ENCODE results near the gene BUD13. TPM values are rescaled to one million over a fixed set of nuclear protein-coding genes. Genes with fewer than 3 reads are reported as not detected.
A peak's percentile ranks its signal among the peaks of the same experiment; 100 is the strongest.
"Not testable (repeated sequence)": the region's sequence is repeated elsewhere in the genome, so short reads cannot be mapped to it uniquely, and the experiment has no call there.

The BUD13 gene, protein sequence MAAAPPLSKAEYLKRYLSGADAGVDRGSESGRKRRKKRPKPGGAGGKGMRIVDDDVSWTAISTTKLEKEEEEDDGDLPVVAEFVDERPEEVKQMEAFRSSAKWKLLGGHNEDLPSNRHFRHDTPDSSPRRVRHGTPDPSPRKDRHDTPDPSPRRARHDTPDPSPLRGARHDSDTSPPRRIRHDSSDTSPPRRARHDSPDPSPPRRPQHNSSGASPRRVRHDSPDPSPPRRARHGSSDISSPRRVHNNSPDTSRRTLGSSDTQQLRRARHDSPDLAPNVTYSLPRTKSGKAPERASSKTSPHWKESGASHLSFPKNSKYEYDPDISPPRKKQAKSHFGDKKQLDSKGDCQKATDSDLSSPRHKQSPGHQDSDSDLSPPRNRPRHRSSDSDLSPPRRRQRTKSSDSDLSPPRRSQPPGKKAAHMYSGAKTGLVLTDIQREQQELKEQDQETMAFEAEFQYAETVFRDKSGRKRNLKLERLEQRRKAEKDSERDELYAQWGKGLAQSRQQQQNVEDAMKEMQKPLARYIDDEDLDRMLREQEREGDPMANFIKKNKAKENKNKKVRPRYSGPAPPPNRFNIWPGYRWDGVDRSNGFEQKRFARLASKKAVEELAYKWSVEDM
- total RNA-seq (2014; rRNA removed; shearing (Covaris generic)), result 22.9 and 27.9 TPM in 2 replicates
- polyA plus RNA-seq (2015; cell fraction: cytosol; rRNA removed), result 20.1 and 21.8 TPM in 2 replicates
- polyA plus RNA-seq (2015; cell fraction: nucleus; rRNA removed), result 19.3 and 20.0 TPM in 2 replicates

DNA sequence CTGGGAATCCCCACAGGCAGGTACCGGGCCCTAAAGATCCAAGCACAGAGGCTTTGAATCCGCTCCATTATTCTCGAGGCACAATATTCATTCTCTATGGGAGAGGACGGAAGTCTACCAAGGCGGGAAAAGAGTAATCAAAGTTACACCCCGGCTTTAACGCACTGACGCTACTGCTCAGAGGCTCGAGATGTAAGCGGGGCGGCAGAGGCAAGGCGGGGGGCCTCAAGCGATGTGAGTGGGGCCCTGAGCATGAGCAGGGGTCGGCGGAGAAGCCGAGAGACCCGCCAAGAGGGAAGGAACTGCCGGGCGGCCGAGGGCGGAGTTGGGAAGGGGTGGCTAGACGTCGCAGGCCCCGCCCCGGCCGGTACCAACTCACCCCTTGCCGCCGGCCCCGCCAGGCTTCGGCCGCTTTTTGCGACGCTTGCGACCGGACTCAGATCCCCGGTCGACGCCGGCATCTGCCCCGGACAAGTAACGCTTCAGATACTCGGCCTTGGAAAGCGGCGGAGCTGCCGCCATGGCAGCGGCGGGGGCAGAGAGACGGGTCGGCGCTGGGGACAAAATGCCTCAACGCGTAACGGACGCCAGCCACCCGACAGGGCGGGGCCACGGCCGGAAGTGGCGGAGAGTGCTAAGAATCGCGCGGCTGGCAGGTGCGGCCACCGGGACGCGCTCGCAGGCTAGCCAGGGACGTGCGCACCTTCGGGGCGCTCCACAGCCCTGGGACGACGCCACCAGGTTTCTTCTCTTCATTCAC lies at the start of gene BUD13:
BUD13 (minus strand) TSS at position 545 of the 760 bp plus-strand sequence; CDS start at position 522, 23 bp downstream.
- peak; percentile 86 for DNase-seq (ENCODE audit: low read depth)

DNA sequence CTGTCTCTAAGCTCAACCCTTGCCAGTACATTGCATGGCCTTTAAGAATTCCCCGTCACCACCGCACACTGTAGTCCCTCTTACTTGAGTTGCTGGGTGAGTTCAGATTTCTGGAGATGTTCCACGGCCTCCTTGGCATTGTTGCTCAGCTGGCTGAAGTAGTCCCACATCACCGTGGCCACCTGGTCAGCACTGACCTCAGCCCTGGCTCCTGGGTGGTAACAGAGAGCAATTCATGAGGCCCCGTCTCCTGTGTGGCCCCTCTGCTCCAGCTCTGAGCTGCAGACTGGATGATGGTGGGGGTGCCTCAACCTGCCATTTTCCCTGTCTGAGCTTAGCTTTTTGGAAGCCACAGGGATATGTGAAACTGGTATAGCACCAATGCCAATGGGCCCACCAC lies 49.8 kb upstream of the BUD13 start:
- DNase-seq (ENCODE audit: low read depth), result no peak

DNA sequence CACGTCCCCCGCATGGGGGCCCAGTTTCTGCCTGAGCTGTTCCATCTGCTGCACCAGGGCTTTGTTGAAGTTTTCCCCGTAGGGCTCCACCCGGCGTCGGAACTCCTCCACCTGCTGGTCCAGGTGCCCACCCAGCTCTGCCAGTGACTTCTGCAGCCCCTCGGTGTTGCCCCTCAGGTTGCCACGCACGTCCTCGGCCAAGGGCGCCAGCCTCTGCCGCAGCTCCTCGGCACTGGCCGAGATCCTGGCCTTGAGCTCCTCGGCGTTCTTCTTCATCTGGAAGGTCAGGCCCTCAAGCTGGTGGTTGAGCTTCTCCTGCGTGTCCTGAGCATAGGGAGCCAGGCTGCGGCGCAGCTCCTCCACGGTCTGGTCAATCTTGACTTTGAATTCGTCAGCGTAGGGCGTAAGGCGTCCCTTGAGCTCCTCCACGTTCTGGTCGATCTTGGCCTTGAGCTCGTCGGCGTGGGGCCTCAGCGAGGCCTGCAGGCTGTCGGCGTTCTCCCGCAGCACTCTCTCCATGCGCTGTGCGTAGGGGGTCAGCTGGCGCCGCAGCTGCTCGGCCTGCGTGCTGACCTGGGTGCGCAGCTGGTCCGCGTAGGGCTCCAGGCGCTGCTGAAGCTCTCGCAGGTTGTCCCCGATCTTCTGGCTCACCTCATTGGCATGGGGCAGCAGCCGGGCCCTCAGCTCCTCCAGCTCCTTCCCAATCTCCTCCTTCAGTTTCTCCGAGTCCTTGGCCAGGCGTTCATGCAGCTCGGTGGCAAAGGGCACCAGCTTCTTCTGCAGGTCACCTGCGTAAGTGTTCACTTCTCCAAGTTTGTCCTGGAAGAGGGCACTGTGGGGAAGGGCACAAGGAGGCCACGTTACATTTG lies 48.5 kb upstream of the BUD13 start:
- DNase-seq (ENCODE audit: low read depth), result no peak

DNA sequence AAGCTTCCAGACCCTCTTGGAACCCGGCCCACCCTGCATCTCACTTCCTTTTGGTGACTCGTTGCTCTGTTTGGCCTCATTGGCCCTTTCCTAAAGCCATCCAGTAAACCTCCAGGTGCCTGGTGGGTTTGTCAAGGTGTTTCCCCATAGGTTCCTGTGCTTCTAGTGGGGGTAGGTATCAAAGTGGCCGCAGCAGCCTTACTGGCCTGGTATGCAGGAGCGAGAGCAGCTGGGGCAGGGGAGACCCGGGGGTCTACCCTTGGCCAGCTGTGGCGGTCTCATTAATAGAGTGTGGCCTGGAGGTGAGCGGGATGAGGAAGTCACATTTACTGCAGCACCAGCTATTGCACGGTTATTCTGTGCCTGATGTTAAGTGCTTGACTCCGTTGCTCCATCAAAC lies 46.3 kb upstream of the BUD13 start:
- DNase-seq (ENCODE audit: low read depth), result no peak

DNA sequence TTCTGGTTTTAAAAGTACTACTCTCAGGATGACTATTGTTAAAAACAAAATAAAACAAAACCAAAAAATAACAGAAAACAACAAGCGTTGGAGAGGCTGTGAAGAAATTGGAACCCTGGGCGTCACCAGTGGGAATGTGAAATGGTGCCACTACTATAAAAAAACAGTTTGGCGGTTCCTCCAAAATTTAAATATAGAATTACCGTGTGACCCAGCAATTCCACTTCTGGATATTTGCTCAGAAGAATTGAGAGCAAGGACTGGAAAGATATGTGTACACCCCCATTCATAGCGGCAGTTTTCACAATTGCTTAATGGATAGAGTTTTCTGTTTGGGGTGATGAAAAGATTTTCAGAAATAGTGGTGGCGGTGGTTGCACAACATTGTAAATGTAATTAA lies 41.7 kb upstream of the BUD13 start:
- DNase-seq (ENCODE audit: low read depth), result no peak

DNA sequence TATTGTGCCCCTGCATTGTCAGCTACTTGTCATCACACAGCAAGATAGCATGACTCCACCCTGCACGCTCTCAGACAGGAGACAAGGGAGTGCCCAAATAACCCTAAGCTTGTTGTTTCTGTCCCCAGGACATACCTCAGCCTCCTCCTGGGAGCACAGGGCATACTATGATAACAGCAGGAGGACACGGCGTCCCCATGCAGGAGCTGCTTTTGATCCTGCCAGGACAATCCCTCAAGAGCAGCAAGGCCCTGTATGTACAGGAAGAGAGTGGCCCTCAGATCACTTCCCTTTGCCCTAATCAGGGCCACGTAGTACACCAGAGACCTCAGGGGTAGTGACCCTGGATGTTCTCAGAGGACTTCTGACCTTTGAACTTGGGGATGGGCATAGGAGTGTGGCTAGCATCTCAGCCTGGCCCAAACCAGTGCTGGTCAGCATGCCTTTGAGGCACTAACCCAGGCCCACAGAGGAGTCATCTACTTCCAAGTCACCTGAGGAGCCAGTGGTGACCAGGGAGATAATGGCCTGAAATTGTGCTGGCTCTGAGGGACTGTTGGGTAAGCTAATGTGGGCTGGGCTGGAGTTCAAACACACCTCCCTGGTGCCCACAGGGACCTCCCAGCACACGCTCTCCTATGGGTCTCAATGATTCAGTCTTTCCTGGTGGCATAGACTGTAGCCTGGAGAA lies 41.1 kb upstream of the BUD13 start:
- no peak for DNase-seq (ENCODE audit: low read depth)

DNA sequence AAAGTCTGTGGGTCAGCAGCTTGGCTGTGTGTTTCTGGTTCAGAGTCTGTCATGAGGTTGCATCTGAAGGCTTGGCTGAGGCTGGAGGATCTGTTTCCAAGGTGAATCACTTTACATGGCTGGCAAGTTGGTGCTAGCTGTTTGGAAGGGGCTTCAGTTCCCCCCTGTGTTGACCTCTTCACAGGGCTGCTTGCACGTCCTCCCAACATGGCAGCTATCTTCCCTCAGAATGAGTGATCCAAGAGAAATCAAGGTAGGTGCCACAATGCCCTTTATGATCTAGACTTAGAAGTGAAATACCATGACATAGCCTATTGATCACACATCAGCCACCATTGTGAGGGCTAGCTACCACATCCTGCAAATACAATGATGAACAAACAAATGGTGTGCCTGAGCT lies 40.4 kb upstream of the BUD13 start:
- DNase-seq (ENCODE audit: low read depth), result no peak

DNA sequence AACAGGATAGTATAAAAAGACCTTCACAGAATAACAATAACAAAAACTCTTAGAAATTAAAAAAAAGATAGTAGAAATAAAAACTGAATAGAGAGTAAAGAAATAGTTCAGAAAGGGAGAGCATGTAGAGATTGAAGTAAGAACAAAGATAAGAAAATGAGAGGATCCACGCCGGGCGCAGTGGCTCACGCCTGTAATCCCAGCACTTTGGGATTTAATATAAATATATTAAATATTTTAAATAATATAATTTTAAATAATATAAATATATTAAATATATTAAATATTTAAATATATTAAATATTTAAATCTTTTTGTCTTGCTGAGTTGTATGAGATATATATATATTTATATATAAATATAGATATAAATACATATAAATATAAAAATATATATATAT lies 39.3 kb upstream of the BUD13 start:
- no peak for DNase-seq (ENCODE audit: low read depth)

DNA sequence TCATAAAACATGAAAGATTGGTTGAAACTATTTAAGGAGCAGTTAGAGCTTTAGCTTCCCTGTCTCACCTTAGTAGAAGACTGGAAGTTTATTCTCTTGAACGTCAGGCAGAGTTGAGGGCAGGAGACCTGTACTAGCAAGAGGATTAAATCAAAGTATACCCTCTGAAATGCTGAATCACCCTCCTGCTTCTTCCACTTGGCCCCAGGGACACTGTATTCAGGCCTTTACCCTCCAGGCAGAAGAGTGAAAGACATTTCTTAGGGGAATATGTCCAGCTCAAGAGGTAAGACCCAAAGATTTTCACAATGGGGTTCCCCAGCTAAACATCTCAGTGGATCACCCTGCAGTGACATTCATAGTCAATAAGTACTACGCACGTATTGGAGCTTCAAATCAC lies 38.4 kb upstream of the BUD13 start:
- DNase-seq (ENCODE audit: low read depth), result no peak

DNA sequence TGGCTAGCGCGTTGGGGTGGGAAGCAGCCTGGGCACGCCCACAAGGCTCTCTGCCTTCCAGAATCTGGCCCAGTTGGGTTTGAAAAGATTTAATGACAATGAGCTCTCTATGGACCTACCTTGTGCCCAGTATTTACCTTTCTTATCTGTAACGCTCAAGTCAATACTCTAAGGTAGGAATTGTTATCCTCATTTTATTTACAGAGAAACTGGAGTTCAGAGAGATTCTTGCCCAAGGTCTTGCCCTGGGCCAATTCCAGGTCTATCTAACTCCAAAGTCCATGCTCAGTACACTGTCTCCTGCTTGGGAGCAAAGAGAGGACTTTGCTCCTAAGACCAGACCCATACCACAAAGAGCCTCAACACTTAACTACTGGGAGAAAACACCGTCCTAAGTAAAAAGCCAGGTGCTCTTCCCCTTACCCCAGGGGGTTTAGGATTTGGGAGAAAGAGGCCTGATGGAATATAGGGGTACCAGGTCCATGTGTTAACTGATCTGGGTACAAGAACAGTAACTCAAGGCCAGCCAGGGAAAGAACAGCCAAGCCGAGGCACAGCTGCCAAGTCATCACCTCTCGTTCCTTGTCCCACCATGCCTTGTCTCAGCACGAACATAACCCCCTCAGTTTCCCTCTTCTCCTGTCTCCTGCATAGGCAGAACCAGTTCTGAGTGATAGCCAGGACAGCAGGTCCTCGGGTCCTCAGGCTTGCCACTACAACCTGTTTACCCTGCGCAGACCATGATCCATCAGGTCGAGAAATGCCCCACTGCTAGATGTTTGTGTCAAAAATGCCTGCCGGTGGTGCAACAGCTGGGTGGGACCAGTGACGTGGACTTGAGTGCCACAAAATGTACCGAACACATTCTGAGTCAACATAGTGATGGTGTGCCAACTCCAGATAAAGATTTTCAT lies 35.7 kb upstream of the BUD13 start:
- no peak for DNase-seq (ENCODE audit: low read depth)

DNA sequence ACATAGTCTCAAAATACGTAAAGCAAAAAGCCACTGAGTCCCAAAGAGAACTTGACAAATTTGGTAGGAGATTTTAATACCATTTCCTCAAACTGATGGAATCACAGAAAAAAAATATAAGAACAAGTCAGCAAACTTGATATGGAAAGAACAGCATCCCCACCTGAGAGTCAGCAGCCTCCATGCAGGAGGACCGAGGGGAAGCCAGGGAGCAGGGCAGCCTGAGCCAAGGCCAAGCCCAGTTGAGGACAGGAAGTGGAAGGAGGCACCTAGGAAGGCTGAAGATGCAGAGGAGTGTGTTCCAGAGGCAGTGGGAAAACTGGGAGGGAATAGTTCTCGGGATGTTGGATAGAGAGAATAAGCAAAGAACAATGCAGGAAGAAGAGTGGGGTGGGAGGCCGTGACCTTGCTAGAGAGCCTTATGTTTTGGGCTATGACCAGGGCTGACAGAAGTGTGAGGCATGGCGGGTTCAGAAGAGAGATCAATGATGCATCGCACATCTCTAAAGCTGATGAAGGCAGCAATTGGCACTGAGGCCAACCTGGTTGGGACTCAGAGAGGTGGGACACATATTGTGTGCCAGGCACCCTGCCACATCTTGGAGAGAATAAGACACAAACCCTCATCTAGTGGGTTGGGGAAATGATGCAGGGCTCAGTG lies 34.9 kb upstream of the BUD13 start:
- no peak for DNase-seq (ENCODE audit: low read depth)

DNA sequence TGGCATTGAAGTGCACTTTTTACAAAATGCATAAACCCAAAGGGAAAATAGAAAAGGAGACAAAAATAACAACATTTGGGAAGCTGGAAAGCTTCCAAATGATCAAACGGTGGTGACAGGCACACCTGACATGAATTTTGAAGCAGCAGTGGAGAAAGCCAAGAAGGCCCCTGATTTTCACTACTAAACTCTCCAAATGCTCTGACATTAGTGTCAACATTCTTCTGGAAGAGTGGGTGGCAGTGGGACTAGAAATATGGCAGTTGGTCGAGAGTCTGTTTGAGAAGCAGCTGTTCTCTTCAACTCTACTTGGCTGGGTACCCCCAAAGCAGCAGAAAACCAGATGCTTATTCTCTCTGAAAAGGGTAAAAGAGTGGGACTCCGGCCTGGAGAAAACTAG lies 31.2 kb upstream of the BUD13 start:
- DNase-seq (ENCODE audit: low read depth), result no peak

DNA sequence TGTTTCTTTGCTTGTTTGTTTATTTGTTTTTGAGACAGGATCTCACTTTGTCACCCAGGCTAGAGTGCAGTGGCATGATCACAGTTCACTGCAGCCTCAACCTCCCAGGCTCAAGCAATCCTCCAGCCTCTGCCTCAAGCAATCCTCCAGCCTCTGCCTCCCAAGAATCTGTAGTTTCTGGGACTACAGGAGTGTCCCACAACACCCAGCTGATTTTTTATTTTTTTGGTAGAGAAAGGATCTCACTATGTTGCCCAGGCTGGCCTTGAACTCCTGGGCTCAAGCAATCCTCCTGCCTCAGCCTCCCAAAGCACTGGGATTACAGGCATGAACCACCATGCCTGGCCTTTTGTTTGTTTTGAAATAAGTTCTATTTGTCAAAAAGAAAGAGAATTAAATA lies 28.9 kb upstream of the BUD13 start:
- DNase-seq (ENCODE audit: low read depth), result not testable (repeated sequence)

DNA sequence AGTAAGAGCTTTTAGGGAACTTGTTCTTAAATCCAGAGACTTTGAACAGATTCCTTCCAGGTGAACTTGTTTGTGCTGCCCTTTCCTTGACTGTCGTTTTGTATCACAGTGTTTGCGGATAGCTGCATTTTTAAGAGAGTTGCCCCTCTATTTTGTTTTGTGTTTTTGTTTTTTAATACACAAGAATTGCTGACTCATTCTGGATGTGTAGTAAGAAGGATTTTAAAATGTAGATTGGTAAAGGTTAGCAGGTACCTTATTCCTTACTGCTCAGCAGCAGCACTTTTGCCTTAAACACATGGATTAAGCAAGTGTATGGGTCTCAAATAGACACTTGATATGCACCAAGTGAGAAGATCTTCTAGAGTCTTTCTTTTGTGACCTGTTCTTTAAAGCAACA lies 27.8 kb upstream of the BUD13 start:
- no peak for DNase-seq (ENCODE audit: low read depth)

DNA sequence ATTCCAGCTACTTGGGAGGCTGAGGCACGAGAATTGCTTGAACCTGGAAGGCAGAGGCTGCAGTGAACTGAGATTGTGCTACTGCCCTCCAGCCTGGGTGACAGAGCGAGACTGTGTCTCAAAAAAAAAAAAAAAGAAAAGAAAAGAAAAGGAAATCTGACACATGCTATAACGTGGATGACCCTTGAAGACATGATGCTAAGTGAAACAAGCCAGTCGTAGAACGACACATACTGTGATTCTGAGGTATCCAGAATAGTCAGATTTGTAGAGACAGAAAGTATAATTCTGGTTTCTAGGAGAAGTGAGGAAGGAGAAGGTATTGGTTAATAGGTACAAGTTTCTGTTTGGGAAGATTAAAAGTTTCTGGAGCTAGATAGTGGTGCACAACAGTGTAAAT lies 25.6 kb upstream of the BUD13 start:
- DNase-seq (ENCODE audit: low read depth), result no peak

DNA sequence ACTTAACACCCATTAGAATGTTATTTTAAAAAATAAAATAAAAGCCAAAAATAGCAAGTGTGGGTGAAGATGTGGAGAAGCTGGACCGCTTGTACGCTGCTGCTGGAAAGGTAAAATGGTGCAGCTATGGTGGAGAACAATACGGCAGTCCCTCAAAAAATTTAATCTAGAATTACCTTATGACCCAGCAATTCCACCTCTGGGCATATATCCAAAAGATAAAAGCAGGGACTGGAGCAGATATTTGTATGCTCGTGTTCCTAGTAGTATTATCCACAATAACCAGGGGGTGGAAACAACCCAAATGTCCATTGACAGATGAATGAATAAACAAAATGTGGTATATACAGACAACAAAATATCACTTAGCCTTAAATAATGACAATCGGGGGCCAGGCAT lies 25.0 kb upstream of the BUD13 start:
- DNase-seq (ENCODE audit: low read depth), result no peak

DNA sequence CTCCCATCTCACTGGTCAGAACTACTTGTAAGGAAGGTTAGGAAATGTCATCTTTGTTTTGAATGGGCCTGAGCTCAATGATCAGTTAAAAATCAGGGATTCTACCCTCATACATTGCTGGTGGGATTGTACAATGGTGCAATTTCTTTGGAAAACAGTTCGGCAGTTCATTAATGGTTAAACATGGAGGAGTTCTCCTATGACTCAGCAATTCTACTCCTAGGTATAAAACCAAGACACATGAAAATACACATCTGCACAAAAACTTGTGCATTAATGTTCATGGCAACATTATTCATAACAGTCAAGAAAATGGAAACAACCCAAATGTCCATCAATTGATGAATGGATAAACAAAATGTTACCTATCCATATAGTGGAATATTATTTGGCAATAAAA lies 23.8 kb upstream of the BUD13 start:
- no peak for DNase-seq (ENCODE audit: low read depth)

DNA sequence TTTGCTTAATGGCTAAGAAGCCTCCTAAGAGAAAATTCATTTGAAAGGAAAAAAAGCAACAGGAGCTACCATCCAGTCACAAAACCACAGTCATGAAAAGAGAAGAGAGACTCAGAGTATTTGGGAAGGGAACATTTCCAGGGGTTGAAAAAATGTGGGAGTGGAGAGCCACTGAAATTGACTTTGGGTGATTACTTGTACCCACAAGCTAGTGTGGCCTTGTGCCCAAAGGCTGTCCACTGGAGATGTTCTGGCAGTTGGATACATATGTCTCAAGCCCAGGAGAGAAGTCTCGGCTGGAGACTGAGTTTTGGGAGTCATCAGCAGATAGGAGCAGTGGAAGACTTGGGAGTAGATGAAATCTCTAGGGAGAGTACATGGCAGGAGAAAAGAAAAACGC lies 22.1 kb upstream of the BUD13 start:
- no peak for DNase-seq (ENCODE audit: low read depth)

DNA sequence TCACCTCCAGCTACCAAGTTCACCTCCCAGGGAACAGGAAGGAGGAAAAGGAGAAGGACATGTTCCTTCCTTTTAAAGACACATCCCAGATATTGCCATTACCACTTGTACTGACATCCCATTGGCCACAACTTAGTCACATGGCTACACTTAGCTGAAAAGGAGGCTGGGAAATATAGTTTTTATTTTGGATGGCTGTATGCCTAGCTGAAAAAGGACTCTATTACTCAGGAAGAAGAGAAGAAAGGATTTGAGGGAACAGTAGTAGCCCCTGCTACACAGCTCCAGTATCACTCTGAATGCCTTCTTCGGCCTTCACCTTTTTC lies 20.9 kb upstream of the BUD13 start:
- DNase-seq (ENCODE audit: low read depth), result peak; percentile 79

Data from HT1080 (cell line).